Measurements from ENCODE around the gene DYNLL2. TPM values are rescaled to one million over a fixed set of nuclear protein-coding genes. Genes with fewer than 3 reads are reported as not detected.

DYNLL2 gene
- total RNA-seq, 1 experiment from 2014 or later, result 29.1 TPM

DNA sequence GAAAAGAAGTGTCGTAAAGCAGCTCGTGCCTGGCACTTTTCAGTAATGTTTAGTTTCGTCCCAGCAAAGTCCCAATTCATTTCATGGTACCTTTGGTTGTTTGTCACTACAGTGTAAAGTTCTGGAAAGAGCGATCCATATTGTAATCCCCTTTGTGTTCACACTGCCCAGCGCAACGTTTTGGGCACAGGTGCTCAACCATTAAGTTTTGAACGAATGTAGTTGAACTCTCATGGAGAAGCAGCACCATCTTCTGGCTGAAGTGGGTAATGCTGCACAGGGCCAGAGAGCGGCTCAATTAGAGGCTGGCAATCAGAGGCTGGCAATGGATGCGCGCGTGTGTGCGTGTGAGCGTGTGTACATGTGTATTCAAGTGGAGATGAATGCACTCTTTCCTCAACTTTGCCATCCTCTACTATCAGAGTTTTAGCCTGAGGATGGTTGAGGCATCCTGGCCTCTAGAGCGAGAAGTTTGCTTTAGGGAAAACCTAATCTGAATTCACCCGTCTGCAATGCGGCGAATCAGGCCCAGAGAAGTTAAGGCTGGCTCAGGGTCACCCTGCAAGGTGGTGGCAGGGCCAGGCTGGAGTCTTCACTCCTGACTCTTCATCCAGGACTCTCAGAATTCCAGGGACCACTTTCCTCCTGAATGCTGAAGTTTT, 29.9 kb downstream of the DYNLL2 start:
- Histone ChIP-seq H3K27ac (ENCODE audit: low read depth, low read length, poor library complexity, severe bottlenecking) (no peak overlapping the region), H3K4me3 (ENCODE audit: low read depth, low read length, poor library complexity, severe bottlenecking) (no peak overlapping the region), H3K4me1 (ENCODE audit: insufficient read depth, low read length, poor library complexity, severe bottlenecking) (no peaks in the 10 kb centered on the region), H3K9me3 (ENCODE audit: low read depth, low read length, poor library complexity, severe bottlenecking) (no peaks in the 10 kb centered on the region), H3K36me3 (ENCODE audit: insufficient read depth, low read length, poor library complexity, severe bottlenecking) (no peaks in the 10 kb centered on the region), H3K27me3 (replicated peaks; ENCODE audit: insufficient read depth, low read depth, low read length, poor library complexity) (no peaks in the 10 kb centered on the region)
- peak; percentile 83 for DNase-seq (ENCODE audit: low spot score)
- BruUV-seq (replicated peaks), result no TSS peak
- TF ChIP-seq, protein P1, sequence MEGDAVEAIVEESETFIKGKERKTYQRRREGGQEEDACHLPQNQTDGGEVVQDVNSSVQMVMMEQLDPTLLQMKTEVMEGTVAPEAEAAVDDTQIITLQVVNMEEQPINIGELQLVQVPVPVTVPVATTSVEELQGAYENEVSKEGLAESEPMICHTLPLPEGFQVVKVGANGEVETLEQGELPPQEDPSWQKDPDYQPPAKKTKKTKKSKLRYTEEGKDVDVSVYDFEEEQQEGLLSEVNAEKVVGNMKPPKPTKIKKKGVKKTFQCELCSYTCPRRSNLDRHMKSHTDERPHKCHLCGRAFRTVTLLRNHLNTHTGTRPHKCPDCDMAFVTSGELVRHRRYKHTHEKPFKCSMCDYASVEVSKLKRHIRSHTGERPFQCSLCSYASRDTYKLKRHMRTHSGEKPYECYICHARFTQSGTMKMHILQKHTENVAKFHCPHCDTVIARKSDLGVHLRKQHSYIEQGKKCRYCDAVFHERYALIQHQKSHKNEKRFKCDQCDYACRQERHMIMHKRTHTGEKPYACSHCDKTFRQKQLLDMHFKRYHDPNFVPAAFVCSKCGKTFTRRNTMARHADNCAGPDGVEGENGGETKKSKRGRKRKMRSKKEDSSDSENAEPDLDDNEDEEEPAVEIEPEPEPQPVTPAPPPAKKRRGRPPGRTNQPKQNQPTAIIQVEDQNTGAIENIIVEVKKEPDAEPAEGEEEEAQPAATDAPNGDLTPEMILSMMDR (conservative IDR thresholded peaks at IDR 0.05; ENCODE audit: low read depth, low read length), result peak; percentile 98
- no peak for TF ChIP-seq EZH2 (IDR thresholded peaks at IDR 0.05; ENCODE audit: borderline replicate concordance, low read depth, low read length, poor library complexity, severe bottlenecking)
- intact Hi-C loops (cut with micrococcal nuclease; ENCODE audit: unreplicated experiment), result loop anchor here (1.0 to 10.0 kb wide), 5 partner anchors 106 to 981 kb away; partner anchors contain the start of gene SRSF1
- POLR2A ChIA-PET (ENCODE audit: low non-redundant PET), result no interaction called here
- CTCF ChIA-PET, result interaction anchor here (0.6 to 1.0 kb wide), 4 partner anchors 10 to 870 kb away, joined by 3 to 7 read pairs (median 4); no protein-coding TSS in a partner anchor

DNA sequence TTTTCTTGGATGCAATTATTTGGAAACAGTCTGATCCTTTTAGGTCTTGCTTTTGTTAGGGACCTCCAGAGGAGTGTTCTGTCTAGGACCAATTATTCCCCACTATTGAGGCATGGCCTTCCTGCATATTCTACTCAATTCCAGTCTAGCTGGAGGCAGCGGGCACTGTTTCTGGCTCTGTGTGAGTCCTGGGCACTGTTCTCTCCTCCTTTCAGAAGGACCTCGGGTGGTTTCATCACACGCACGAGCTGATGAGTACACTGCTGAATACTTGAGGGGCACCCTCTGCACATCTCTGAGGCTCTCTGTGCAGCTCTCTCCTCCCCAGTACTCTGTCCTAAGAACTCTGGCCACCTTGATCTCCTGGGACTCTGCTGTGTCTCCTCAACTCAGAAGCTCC, 30.7 kb downstream of the DYNLL2 start:
- no peak for DNase-seq (ENCODE audit: low spot score)
- Histone ChIP-seq H3K9me3 (ENCODE audit: low read depth, low read length, poor library complexity, severe bottlenecking) (no peaks in the 10 kb centered on the region), H3K4me1 (ENCODE audit: insufficient read depth, low read length, poor library complexity, severe bottlenecking) (no peaks in the 10 kb centered on the region), H3K27ac (ENCODE audit: low read depth, low read length, poor library complexity, severe bottlenecking) (no peak overlapping the region), H3K27me3 (replicated peaks; ENCODE audit: insufficient read depth, low read depth, low read length, poor library complexity) (peaks cover 3% of the 10 kb centered on the region), H3K4me3 (ENCODE audit: low read depth, low read length, poor library complexity, severe bottlenecking) (no peak overlapping the region), H3K36me3 (ENCODE audit: insufficient read depth, low read length, poor library complexity, severe bottlenecking) (no peaks in the 10 kb centered on the region)
- intact Hi-C loops (cut with micrococcal nuclease; ENCODE audit: unreplicated experiment), result loop anchor here (1.0 to 10.0 kb wide), 5 partner anchors 107 to 982 kb away; partner anchors contain the start of gene SRSF1
- no TSS peak for BruUV-seq (replicated peaks)
- ChIA-PET CTCF (no interaction called here), POLR2A (ENCODE audit: low non-redundant PET) (interaction anchor here (1.2 kb wide), 1 partner anchor 31 kb away, joined by 3 read pairs; no protein-coding TSS in a partner anchor)
- no peak for TF ChIP-seq EZH2 (IDR thresholded peaks at IDR 0.05; ENCODE audit: borderline replicate concordance, low read depth, low read length, poor library complexity, severe bottlenecking)
- TF ChIP-seq, protein P1 (conservative IDR thresholded peaks at IDR 0.05; ENCODE audit: low read depth, low read length), result no peak

DNA sequence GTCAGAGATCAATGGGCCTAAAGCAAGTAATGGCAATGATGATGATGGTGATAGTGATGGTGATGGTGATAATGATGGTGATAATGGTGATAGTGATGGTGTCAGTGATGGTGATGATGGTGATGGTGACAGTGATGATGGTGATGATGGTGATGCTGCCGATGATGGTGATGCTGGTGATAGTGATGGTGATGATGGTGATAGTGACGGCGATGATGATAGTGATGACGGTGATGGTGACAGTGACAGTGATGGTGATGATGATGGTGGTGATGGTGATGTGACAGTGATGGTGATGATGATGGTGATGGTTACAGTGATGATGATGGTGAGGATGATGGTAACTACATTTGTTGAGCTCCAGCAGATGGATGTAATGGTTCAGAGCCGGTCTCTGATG, 34.2 kb downstream of the DYNLL2 start:
- Histone ChIP-seq H3K4me1 (ENCODE audit: insufficient read depth, low read length, poor library complexity, severe bottlenecking) (no peaks in the 10 kb centered on the region), H3K36me3 (ENCODE audit: insufficient read depth, low read length, poor library complexity, severe bottlenecking) (no peaks in the 10 kb centered on the region), H3K27ac (ENCODE audit: low read depth, low read length, poor library complexity, severe bottlenecking) (no peak overlapping the region), H3K27me3 (replicated peaks; ENCODE audit: insufficient read depth, low read depth, low read length, poor library complexity) (peaks cover 14% of the 10 kb centered on the region), H3K9me3 (ENCODE audit: low read depth, low read length, poor library complexity, severe bottlenecking) (no peaks in the 10 kb centered on the region), H3K4me3 (ENCODE audit: low read depth, low read length, poor library complexity, severe bottlenecking) (no peak overlapping the region)
- no TSS peak for BruUV-seq (replicated peaks)
- ChIA-PET CTCF (no interaction called here), POLR2A (ENCODE audit: low non-redundant PET) (no interaction called here)
- TF ChIP-seq, protein P1 (conservative IDR thresholded peaks at IDR 0.05; ENCODE audit: low read depth, low read length), result no peak
- TF ChIP-seq EZH2 (IDR thresholded peaks at IDR 0.05; ENCODE audit: borderline replicate concordance, low read depth, low read length, poor library complexity, severe bottlenecking), result no peak
- DNase-seq (ENCODE audit: low spot score), result no peak
- intact Hi-C loops (cut with micrococcal nuclease; ENCODE audit: unreplicated experiment), result loop anchor here (10.0 kb wide), 1 partner anchor 363 kb away; no protein-coding TSS in a partner anchor
